Stimulated activated CD4-positive, alpha-beta T cell treated with anti-CD3 and anti-CD28 coated beads, Interleukin-1b, Interleukin-23, amount 100 ng/mL, for 48 hours (primary cell): Measurements from ENCODE around the gene CYTH1.
"Not testable (repeated sequence)": the region's sequence is repeated elsewhere in the genome, so short reads cannot be mapped to it uniquely, and the experiment has no call there.

Experiments
- DNase-seq: peaks from one replicate; pipeline ENCODE4 v3.0.0-alpha.2; 2020

CYTH1 gene

DNA sequence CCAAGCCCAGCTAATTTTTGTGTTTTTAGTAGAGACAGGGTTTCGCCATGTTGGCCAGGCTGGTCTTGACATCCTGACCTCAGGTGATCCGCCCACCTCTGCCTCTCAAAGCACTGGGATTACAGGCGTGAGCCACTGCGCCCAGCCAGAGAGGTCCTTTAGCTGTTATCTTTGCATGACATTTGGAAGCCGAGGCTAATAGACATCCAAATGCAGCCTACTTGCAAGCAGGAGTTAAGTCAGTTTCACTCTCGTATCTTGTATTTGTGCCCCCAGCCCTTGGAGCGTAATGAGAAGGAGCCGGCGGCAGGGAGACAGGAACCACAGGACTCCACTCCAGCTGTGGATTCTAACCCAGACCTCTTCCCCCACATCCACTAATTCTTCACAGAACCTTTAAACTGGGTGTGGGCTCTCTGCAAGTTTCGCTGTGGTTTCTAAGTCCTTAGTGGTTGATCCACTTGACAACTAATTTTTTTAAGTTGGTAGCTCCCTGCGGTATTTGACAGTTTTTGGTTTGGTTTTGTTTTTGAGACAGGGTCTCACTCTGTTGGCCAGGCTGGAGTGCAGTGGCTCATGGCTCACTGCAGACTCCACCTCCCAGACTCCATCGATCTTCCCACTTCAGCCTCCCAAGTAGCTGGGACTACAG, 3.1 kb upstream of the CYTH1 start:
- no peak for DNase-seq

GRCh38 chr17:78784352-78784751, 2.3 kb upstream of the CYTH1 start:
- DNase-seq: no peak

- DNase-seq: no peak
Observed at GRCh38 chr17:78783711-78784324, 1.7 kb upstream of the CYTH1 start.

DNA sequence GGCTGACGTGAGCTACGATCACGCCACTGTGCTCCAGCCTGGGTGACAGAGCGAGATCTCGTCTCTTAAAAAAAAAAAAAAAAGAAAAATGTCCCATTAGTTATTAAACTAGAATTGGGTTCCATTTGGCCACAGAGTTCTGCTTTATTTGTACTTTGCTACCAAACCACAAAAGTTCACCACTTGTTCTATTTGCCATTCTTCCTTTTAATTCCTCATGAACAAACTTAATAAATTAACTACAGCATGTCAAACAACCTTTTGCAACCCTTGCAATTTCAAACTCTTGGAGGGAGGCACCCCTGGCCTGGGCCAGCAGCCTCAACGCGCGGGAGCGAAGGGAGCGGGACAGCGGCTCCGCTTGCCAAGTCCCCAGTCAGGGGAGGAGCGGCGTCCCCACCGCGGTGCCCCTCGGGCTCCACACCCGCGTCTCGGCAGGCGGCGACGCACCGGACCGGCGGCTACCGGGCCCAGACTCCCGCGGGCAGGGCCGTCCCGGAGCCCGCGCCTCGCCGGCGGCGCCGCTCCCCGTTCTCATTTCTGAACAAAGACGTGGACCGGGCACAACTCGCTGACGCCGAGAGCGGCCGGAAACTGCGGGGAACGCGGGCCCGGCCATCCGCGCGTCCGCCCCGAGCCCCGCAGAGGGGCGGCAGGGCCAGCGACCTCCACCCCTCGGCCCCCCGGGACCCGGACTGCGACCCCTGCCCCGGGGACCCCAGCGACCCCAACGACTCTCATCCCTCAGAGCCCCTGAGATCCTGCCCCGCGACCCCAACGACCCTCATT, 775 bp downstream of the CYTH1 start:
- peak; percentile 55 for DNase-seq

GRCh38 chr17:78780335-78780734, 1.7 kb downstream of the CYTH1 start:
- no peak for DNase-seq

- DNase-seq: no peak
Observed at GRCh38 chr17:78779850-78780249, 2.2 kb downstream of the CYTH1 start.

DNA sequence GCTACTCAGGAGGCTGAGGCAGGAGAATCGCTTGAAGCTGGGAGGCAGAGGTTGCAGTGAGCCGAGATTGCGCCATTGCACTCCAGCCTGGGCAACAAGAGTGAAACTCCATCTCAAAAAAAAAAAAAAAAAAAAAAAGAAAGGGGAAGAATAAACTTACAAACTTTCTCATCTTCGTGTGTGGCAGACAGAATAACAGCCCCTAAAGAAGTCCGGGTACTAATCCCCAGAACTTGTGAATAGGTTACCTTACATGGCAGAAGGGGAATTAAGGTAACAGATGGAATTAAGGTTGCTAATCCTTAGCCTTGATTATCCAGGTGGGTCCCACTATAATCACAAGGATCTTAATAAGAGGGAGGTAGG, 2.8 kb downstream of the CYTH1 start:
- not testable (repeated sequence) for DNase-seq

DNA sequence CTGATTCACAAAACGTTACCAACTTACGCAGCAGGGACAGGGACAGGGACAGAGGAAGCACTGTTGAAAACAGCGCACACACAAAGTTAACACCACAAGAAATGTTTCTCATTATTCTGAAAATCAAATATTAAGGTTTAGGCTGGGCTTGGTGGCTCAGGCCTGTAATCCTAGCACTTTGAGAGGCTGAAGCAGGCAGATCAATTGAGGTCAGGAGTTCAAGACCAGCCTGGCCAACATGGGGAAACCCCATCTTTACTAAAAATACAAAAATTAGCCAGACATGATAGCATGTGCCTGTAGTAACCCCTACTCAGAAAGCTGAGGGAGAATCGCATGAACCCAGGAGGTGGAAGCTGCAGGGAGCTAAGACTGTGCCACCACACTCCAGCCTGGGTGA, 4.2 kb downstream of the CYTH1 start:
- DNase-seq: no peak

- DNase-seq: peak; percentile 83
Observed at GRCh38 chr17:78774956-78775571, 7.0 kb downstream of the CYTH1 start.

DNA sequence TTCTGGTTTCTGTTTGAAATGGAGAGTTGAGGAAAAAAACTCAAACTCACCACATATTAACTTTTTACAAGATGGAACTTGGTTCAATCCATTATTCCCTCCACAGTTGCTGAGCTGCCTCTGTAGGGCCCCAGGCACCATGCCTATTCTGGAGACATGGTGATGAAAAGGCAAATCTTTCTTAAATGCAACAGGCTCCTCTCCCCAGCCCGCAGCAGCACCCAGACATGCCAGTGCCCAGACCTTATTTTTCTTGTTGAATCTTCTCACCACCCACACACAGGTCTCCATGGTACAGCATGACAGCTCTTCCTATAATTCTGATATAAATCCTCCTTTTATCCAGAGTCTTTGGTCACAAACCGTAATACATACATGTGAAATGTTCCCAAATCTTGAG, 7.6 kb downstream of the CYTH1 start:
- no peak for DNase-seq

DNA sequence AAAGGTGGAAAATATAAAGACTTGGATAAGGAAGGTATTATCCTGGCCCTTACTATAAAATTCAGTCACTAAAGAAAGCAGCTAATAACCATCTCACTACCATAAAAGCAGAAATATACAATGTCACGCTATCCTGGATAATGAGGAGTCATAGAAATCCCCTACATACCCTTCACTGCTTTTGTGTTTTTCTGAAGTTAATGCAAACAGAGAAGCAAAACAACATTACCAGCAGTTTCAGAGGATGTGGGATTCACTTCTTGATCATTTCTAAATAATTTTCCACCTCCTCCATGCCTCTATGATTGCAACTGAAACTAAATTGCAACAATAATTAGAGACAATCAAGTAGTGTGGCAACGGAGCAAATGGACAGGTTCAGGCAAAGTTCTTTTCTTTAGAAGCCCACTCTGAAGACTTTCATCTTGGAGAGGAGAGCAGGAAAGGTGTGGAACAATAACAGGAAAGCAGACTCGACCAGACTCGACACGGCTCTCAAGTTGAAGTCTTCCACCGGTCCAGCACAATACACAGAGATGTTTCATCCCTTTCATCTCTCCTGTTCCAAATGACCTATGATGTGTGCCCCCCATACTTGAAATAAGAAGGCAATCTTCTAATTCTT, 10.2 kb downstream of the CYTH1 start:
- no peak for DNase-seq

- DNase-seq: no peak
Observed at GRCh38 chr17:78769196-78769773, 12.8 kb downstream of the CYTH1 start.

DNA sequence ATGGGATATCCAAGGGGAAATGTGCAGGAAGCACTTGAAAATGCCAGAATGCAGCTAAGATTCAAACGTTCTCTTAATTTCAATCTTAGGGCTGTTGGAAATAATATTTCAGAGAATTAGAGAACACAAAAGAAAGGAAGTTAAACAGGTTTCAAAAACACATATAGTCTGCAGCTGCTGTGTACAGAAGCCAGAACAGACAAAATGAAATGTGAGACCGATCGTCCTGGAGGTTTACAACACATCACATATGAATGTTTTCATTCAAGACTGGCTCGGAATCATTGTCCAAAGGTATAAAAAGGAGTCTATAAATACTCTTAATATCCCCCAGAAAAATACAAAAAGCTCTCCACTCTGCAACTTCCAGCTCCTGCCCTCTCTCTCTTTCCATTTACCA, 14.3 kb downstream of the CYTH1 start:
- no peak for DNase-seq

DNA sequence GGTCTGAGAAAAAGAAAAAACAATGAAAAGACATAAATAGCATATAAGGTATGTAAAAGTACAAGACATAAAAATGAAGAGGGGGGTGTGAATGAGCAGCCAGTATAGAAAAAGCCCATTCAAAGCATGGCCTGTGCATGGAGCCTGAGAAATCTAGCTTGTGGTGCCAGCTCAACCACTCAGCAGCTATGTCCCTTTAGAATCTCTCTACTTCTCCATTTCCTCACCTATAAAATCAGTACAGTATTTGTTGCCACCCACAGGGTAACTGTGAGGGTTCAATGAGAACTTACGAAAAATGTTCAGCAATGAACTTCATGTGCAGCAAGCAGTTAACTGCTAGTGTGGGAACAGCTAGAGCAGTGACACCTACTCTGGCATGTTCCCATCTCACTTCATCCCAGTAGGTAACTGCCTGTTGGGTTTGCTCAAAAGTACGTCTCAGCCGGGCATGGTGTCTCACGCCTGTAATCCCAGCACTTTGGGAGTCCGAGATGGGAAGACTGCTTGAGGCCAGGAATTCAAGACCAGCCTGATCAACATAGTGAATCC, 15.3 kb downstream of the CYTH1 start:
- DNase-seq: no peak

GRCh38 chr17:78766225-78766624, 15.8 kb downstream of the CYTH1 start:
- no peak for DNase-seq

GRCh38 chr17:78765821-78766220, 16.3 kb downstream of the CYTH1 start:
- no peak for DNase-seq

DNA sequence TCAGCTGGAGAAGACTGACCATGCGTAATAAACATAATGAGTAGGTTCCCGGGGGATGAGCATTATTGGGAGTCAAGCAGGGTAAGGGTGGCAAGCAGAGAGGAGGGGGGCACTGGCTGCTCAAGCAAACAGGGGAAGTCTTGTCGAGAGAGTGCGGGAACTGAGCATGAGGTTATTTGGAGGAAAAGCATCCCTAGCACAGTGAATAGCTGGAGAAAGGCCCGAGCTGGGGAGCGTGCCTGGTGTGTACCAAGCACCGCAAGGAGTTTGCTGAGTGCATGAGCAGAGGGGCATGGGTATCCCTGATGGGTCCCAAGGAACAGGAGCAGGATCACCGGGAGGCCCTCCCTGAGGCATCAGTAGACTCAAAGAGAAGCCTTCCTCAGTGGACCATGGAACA, 17.2 kb downstream of the CYTH1 start:
- DNase-seq: no peak

DNA sequence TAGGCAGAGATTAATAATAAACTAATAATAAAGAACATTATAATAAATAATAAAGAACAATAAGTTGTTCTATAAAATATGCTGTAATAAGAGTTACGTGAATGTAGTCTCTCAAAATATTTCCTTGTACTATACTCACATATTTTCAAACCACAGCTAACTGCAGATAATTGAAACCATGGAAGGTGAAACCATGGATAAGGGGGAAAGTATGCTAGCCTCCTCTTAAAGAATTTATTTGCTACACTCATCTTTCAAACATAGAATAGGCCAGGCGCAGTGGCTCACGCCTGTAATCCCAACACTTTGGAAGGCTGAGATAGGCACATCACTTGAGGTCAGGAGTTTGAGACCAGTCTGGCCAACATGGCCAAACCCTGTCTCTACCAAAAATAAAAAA, 18.5 kb downstream of the CYTH1 start:
- DNase-seq: no peak

DNA sequence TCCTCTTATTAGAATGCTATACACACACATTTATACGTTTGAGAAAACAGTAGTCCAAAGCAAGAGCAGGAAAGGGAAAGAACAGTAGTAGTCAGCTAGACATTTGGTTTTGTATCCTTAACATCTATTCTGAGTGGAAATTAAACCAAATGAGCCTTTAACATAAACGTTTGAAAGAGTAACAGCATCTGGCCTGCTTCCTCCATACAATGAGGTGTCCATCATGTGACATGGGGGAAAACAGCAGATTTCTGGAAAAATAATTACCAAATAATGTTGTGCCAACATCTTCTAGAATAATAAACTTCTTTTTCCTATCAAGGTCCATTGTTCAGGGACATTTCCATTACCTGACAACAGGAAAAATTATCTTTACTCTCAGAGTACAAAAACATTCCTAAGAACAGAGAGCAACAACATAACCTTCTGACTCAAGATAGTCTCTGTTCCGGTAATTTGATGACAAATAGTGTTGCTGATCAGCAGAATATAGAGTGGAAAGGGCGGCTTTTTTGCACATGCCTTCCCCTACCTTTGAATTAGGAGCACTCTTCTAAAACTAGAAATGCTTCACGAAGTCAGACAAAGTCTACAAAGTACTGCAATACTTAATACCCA, 20.2 kb downstream of the CYTH1 start:
- DNase-seq: no peak

- no peak for DNase-seq
Observed at GRCh38 chr17:78759969-78760352, 22.1 kb downstream of the CYTH1 start.

- peak; percentile 69 for DNase-seq
Observed at GRCh38 chr17:78759203-78759968, 22.7 kb downstream of the CYTH1 start.
